ENCODE results near the gene FHOD1. TPM values are rescaled to one million over a fixed set of nuclear protein-coding genes. Genes with fewer than 3 reads are reported as not detected.

The FHOD1 gene
- polyA plus RNA-seq, 1 experiment: 21.2 TPM

DNA sequence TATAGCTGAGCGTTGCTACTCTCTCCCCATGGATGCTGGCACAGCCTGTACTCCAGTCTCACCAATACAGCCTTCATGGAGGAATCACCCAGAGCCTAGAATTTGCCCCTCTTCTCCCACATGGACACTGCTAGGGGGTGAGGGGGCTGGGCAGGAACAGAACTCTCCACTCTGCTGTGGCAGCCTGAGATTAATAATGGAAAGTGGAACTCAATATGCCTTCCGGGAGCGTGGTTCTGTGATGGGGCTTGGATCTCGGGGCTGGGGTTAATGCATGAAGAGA, 2.7 kb upstream of the FHOD1 start:
- H3K9me3 ChIP-seq (ENCODE audit: control insufficient read depth, insufficient read depth, low read length): no peaks in the 10 kb centered on the region; the same call in 1 of the 2 replicates
- H3K4me3 ChIP-seq (ENCODE audit: low read depth, low read length): peak overlapping the region; percentile 67
- ChIA-PET POLR2A (no interaction called here), CTCF (interaction anchor here (3.0 kb wide), 1 partner anchor 10 kb away, joined by 14 read pairs; no protein-coding TSS in a partner anchor)
- TF ChIP-seq, protein P1, sequence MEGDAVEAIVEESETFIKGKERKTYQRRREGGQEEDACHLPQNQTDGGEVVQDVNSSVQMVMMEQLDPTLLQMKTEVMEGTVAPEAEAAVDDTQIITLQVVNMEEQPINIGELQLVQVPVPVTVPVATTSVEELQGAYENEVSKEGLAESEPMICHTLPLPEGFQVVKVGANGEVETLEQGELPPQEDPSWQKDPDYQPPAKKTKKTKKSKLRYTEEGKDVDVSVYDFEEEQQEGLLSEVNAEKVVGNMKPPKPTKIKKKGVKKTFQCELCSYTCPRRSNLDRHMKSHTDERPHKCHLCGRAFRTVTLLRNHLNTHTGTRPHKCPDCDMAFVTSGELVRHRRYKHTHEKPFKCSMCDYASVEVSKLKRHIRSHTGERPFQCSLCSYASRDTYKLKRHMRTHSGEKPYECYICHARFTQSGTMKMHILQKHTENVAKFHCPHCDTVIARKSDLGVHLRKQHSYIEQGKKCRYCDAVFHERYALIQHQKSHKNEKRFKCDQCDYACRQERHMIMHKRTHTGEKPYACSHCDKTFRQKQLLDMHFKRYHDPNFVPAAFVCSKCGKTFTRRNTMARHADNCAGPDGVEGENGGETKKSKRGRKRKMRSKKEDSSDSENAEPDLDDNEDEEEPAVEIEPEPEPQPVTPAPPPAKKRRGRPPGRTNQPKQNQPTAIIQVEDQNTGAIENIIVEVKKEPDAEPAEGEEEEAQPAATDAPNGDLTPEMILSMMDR (IDR thresholded peaks at IDR 0.05; ENCODE audit: low read depth, low read length): no peak
- DNase-seq (ENCODE audit: low read depth, low spot score): no peak
- no peaks in the 10 kb centered on the region for H3K27me3 ChIP-seq (ENCODE audit: control insufficient read depth, insufficient read depth, low read length)
- peak overlapping the region; percentile 52 for H3K27ac ChIP-seq (ENCODE audit: low read depth, low read length)

DNA sequence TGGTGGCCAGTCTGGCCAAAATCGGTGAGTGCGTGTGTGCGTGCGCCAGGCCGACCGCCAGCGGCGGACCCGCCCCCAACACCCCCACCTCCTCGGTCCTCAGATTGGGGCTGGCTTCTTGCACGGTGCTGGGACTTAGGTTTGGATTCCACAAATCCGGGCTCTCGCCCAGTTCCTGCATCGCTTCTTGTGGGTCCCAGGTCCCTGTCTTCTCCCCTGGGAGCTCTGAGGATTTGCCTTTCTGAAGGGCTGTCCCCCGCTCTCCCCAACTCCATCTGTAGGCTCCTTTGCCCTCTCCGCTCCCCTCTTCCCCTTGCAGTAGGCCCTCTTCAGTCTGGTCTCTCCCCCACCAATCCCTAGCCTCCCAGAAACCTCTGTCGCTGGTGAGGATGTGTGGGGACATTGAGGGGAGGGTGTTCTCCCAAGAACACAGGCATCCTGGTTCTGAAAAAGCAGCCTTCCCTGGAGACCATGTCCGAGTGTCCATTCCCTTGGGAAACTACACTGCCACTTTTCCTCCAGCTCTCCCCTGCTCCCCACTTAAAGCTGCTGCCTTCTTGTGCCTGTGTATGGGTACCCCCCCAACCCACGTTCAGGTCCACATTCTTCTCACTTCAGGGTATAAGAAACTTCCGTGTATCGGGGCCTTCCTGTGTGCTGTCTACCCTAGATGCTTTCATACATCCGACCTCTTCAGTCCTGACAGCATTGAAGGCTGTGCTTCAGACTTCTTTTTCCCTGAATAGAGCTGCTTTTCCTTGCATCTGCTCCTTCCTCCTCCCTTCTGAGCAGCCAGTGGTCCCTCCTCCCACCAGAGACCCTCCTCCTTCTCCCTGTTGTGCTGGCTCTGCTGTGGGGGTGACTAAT, 2.1 kb upstream of the FHOD1 start:
- H3K27me3 ChIP-seq (ENCODE audit: control insufficient read depth, insufficient read depth, low read length): no peaks in the 10 kb centered on the region
- peak overlapping the region; percentile 67 for H3K4me3 ChIP-seq (ENCODE audit: low read depth, low read length)
- H3K27ac ChIP-seq (ENCODE audit: low read depth, low read length): peak overlapping the region; percentile 52
- DNase-seq (ENCODE audit: low read depth, low spot score): no peak
- TF ChIP-seq, protein P1 (IDR thresholded peaks at IDR 0.05; ENCODE audit: low read depth, low read length): no peak
- no peaks in the 10 kb centered on the region; the same call in 1 of the 2 replicates for H3K9me3 ChIP-seq (ENCODE audit: control insufficient read depth, insufficient read depth, low read length)
- ChIA-PET CTCF (interaction anchor here (0.6 to 3.0 kb wide), 2 partner anchors 11 to 144 kb away, joined by 5 to 14 read pairs; no protein-coding TSS in a partner anchor), POLR2A (interaction anchor here (0.6 to 0.8 kb wide), 2 partner anchors 64 to 163 kb away, joined by 3 read pairs; no protein-coding TSS in a partner anchor)

DNA sequence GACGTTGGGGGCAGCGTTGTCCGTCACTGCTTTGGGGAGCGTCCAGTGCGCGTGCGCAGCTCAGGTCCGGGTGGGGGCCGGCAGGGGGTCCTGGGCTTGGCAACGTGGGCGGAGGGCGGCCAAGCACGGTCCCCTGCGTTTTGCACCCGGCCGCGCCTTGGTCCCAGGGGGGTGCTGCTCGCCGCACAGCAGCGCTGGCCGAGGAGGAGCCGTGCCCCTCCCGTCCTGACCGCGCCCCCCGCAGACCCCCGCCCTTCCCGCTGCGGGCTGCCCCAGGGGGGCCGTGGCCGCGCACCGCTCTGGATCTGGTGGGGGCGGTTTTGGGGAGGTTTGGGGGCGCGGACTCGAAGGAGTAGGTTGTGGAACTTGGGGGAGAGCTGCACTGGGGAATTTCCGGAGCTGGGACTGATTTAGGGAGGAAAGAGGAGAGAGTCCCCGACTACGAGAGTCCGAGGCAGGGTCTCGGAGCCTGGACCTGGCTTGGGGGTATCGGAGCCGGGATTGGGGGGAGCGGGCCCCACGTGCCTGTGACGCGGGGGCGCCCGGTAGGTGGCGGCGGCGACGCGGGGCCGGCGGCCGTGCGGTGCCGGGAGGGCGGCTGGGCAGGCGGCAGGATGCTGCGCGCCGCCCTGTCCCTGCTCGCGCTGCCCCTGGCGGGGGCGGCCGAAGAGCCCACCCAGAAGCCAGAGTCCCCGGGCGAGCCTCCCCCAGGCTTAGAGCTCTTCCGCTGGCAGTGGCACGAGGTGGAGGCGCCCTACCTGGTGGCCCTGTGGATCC, 1.3 kb upstream of the FHOD1 start, which contains the start of gene SLC9A5:
Gene SLC9A5 (plus strand): TSS at position 579 of the 777 bp plus-strand sequence. CDS start 36 bp downstream, at position 615.
- H3K27ac ChIP-seq (ENCODE audit: low read depth, low read length): peak within 1 kb of the TSS; percentile 52
- ChIA-PET CTCF (interaction anchor here (3.0 kb wide), 1 partner anchor 12 kb away, joined by 14 read pairs; no protein-coding TSS in a partner anchor), POLR2A (interaction anchor here (0.6 to 1.5 kb wide), 3 partner anchors 21 to 164 kb away, joined by 3 to 12 read pairs (median 3); partner anchors contain the start of gene TMEM208)
- peak within 1 kb of the TSS; percentile 67 for H3K4me3 ChIP-seq (ENCODE audit: low read depth, low read length)
- no peaks in the 10 kb centered on the region for H3K27me3 ChIP-seq (ENCODE audit: control insufficient read depth, insufficient read depth, low read length)
- DNase-seq (ENCODE audit: low read depth, low spot score): no peak
- H3K9me3 ChIP-seq (ENCODE audit: control insufficient read depth, insufficient read depth, low read length): no peaks in the 10 kb centered on the region; the same call in 1 of the 2 replicates
- TF ChIP-seq, protein P1 (IDR thresholded peaks at IDR 0.05; ENCODE audit: low read depth, low read length): no peak

DNA sequence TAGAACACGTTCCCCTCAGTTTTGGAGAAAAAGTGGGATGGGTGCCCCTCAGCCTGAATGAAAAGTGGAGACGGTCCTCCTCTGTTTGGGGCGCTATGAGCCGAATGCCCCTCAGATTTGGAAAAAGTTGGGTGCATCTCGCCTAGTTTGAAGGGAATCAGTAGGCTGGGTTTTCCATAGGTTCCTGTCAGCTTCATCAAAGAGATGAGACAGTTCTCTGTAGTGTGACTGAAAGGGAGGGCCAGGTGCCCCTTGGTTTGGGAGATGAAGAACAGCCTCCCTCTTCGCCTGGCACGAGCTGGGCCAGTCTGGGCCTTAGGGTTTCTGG, 756 bp upstream of the FHOD1 start:
- ChIA-PET CTCF (interaction anchor here (3.0 kb wide), 1 partner anchor 12 kb away, joined by 14 read pairs; no protein-coding TSS in a partner anchor), POLR2A (interaction anchor here (0.9 to 1.5 kb wide), 8 partner anchors 10 to 233 kb away, joined by 3 to 12 read pairs (median 4); partner anchors contain the start of genes ATP6V0D1 and TMEM208)
- Histone ChIP-seq H3K4me3 (ENCODE audit: low read depth, low read length) (peak overlapping the region; percentile 67), H3K27ac (ENCODE audit: low read depth, low read length) (no peak overlapping the region), H3K9me3 (ENCODE audit: control insufficient read depth, insufficient read depth, low read length) (no peaks in the 10 kb centered on the region; the same call in 1 of the 2 replicates), H3K27me3 (ENCODE audit: control insufficient read depth, insufficient read depth, low read length) (no peaks in the 10 kb centered on the region)
- TF ChIP-seq, protein P1 (IDR thresholded peaks at IDR 0.05; ENCODE audit: low read depth, low read length): no peak
- DNase-seq (ENCODE audit: low read depth, low spot score): no peak
